Coronary artery (tissue), 2 donors: ENCODE measurements around the gene IQGAP2.

Source experiments
- DNase-seq: peaks from one replicate; pipeline ENCODE4 v3.0.0-alpha.2; 2017; ENCODE audit warnings: low spot score
- H3K27ac ChIP-seq, 2 donors: fragments of 200-600 bp; sonication (generic); one replicate each; pipeline ENCODE4 v1.5.1; 2016 to 2019
- H3K4me3 ChIP-seq: fragments of 200-600 bp; sonication (generic); 2 replicates; pipeline ENCODE4 v1.5.1; 2016; ENCODE audit warnings: mild to moderate bottlenecking, moderate library complexity
- TF ChIP-seq, protein P1 (sequence below): fragments of 200-600 bp; sonication (generic); IDR thresholded peaks from one replicate; pipeline ENCODE4 v1.5.1; 2019; ENCODE audit warnings: antibody characterized with exemption

IQGAP2 gene

DNA sequence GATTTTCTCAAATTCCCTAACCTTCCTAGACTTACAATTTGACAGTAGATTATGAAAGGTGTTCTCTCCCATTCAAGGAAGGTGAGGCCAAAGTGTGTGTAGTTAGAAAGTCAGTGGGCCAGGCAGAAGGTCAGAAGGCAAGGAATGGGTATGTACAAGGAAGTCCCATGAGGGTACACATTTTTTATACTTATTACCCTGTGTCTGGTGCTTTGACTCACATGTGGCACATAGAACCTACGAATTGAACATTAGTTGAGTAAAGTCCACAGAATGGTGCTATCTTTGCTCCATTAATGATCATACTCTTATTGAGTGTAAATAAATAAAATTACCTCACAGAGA, 55.4 kb downstream of the IQGAP2 start:
- Histone ChIP-seq H3K27ac (no peak overlapping the region), H3K4me3 (no peak overlapping the region)
- TF ChIP-seq, protein P1, sequence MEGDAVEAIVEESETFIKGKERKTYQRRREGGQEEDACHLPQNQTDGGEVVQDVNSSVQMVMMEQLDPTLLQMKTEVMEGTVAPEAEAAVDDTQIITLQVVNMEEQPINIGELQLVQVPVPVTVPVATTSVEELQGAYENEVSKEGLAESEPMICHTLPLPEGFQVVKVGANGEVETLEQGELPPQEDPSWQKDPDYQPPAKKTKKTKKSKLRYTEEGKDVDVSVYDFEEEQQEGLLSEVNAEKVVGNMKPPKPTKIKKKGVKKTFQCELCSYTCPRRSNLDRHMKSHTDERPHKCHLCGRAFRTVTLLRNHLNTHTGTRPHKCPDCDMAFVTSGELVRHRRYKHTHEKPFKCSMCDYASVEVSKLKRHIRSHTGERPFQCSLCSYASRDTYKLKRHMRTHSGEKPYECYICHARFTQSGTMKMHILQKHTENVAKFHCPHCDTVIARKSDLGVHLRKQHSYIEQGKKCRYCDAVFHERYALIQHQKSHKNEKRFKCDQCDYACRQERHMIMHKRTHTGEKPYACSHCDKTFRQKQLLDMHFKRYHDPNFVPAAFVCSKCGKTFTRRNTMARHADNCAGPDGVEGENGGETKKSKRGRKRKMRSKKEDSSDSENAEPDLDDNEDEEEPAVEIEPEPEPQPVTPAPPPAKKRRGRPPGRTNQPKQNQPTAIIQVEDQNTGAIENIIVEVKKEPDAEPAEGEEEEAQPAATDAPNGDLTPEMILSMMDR: no peak
- DNase-seq: no peak

- H3K4me3 ChIP-seq: no peak overlapping the region
- TF ChIP-seq, protein P1: no peak
- DNase-seq: no peak
- no peak overlapping the region for H3K27ac ChIP-seq
These were observed 57.0 kb downstream of the IQGAP2 start for GRCh38 chr5:76460104-76460503.

- TF ChIP-seq, protein P1: no peak
- no peak overlapping the region for H3K4me3 ChIP-seq
- no peak for DNase-seq
- H3K27ac ChIP-seq: no peak overlapping the region
These were observed 59.1 kb downstream of the IQGAP2 start for GRCh38 chr5:76462097-76462667.

DNA sequence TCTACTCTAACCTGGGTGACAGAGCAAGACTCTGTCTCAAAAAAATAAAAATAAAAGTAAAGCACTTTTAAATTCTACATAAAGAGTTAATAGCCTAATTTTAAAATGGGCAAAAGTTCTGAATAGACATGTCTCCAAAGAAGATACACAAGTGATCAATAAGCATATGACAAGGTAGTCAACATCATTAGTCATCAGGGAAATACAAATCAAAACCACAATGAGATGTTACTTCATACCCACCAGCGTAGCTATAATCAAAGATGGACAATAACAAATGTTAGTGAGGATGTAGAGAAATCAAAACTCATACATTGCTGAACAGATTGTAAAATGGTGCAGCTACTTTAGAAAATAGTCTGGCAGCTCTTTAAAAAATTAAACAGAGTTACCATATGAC, 64.1 kb downstream of the IQGAP2 start:
- no peak overlapping the region for H3K4me3 ChIP-seq
- H3K27ac ChIP-seq: no peak overlapping the region
- DNase-seq: no peak
- TF ChIP-seq, protein P1: no peak

DNA sequence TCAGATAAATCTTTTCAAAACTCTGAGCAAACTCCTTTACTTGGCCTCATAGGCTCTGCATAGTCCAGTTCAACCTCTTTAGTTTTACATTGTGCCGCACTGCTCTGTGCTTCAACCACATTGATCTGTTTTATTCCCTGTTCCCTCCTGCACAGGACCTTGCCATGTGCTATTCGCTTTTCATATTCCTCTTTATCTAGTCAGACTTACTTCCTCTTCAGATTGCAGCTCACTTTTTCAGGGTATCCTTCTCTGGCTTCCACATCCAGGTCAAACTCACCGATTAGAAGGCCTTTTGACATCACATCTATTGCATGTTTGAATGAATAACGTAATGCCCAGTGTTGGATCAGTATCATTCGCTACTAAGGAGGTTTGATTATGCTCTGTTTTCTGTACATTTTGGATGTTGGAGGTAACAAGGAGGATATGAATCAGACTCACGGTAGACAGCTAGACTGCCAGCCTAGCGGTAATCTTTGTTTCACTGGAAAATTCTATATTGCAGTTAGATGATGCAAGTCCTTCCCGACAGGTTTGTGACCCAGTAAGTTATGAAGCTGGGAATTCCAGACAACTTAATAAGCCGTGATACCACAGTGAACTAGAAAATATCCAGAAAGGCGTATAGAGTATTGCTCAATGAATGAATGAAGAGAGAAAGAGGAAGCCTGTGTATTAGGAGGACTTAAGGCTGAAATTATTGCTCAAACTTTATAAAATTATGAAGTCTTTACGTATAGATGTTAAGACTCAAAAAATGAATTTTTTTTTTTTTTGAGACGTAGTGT, 65.7 kb downstream of the IQGAP2 start:
- no peak for DNase-seq
- no peak overlapping the region for H3K4me3 ChIP-seq
- no peak overlapping the region for H3K27ac ChIP-seq
- TF ChIP-seq, protein P1: no peak

- TF ChIP-seq, protein P1: no peak
- DNase-seq: no peak
- Histone ChIP-seq H3K4me3 (no peak overlapping the region), H3K27ac (no peak overlapping the region)
These were observed 66.7 kb downstream of the IQGAP2 start for GRCh38 chr5:76469656-76470290.
